Measurements from ENCODE around the gene IL27RA. TPM values are rescaled to one million over a fixed set of nuclear protein-coding genes. Genes with fewer than 3 reads are reported as not detected.
A peak's percentile ranks its signal among the peaks of the same experiment; 100 is the strongest.

The IL27RA gene
- total RNA-seq (10 to 100 TPM; 71.4 to 73.6 TPM), polyA plus RNA-seq (83.4 TPM)

- DNase-seq = peak; percentile 70 to 92 (median 83)
- H3K4me1 Mint-ChIP-seq = peaks cover 23 to 43% (median 37%) of the 10 kb centered on the region in 3 donors
- no peaks in the 10 kb centered on the region for H3K9me3 ChIP-seq (ENCODE audit: low read length)
- H3K9me3 Mint-ChIP-seq = no peaks in the 10 kb centered on the region
- H3K27ac Mint-ChIP-seq = peak within 1 kb of the TSS; percentile 86 to 99 (median 98)
- H3K27me3 ChIP-seq (ENCODE audit: insufficient read depth, low read length, poor library complexity, severe bottlenecking) = no peaks in the 10 kb centered on the region
- H3K27ac ChIP-seq (ENCODE audit: low read depth, low read length) = peak within 1 kb of the TSS; percentile 97
- peaks cover 3 to 20% (median 5%) of the 10 kb centered on the region in 3 donors for H3K36me3 Mint-ChIP-seq
- peak within 1 kb of the TSS; percentile 86 to 99 (median 94) for H3K4me3 Mint-ChIP-seq
- ChIA-PET POLR2A (interaction anchor here (0.5 to 3.6 kb wide), 23 partner anchors 10 to 185 kb away, joined by 3 to 47 read pairs (median 4); partner anchors contain the start of genes DCAF15 and RFX1), CTCF (interaction anchor here (0.9 to 2.5 kb wide), 19 partner anchors 8 to 151 kb away, joined by 3 to 19 read pairs (median 4); partner anchors contain the start of genes BRME1, CC2D1A and RFX1)
- H3K4me3 ChIP-seq (ENCODE audit: low read length) = peak within 1 kb of the TSS; percentile 69
- H3K27me3 Mint-ChIP-seq = no peaks in the 10 kb centered on the region
- H3K36me3 ChIP-seq (ENCODE audit: insufficient read depth, low read length) = no peaks in the 10 kb centered on the region
- peaks cover 24% of the 10 kb centered on the region for H3K4me1 ChIP-seq (ENCODE audit: insufficient read depth, low read length)
These were observed at the start of gene IL27RA for GRCh38 chr19:14031719-14032480. TSS of gene IL27RA (plus strand) at chr19:14031762. CDS start at chr19:14031873, 111 bp downstream.

DNA sequence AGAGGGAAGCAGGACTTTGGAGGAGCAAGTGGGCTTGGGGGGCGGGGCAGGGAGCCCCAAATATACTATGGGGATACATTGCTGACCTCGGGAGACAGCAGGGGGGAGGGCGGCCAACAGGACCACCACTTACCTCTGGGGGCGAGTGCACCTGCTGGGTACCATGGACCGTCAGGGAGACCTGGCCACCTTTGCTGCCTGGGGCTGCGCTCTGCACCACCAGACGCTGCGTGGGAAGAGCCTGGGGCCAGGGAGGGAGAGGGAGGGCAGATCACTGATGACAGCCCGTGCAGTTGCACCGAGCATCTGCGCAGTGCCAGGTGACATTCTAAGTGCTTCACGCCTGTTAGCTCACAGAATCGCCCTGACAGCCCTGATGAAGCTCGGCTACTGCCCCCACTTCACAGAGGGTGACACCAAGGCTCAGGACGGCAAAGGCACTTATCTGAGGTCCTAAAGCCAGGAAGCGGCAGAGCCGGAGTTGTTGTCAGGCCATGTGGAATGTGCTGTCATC, 49.5 kb upstream of the IL27RA start:
- H3K36me3 Mint-ChIP-seq = peaks cover 0 to 4% (median 0%) of the 10 kb centered on the region in 3 donors
- peaks cover 24 to 64% (median 27%) of the 10 kb centered on the region in 3 donors for H3K4me1 Mint-ChIP-seq
- H3K27me3 Mint-ChIP-seq = no peaks in the 10 kb centered on the region
- Histone ChIP-seq H3K27ac (ENCODE audit: low read depth, low read length) (no peak overlapping the region), H3K4me3 (ENCODE audit: low read length) (no peak overlapping the region), H3K4me1 (ENCODE audit: insufficient read depth, low read length) (peaks cover 60% of the 10 kb centered on the region), H3K27me3 (ENCODE audit: insufficient read depth, low read length, poor library complexity, severe bottlenecking) (no peaks in the 10 kb centered on the region), H3K36me3 (ENCODE audit: insufficient read depth, low read length) (no peaks in the 10 kb centered on the region), H3K9me3 (ENCODE audit: low read length) (no peaks in the 10 kb centered on the region)
- CTCF ChIA-PET = interaction anchor here (1.0 to 1.7 kb wide), 3 partner anchors 26 to 66 kb away, joined by 3 to 4 read pairs (median 4); partner anchors contain the start of gene IL27RA
- H3K9me3 Mint-ChIP-seq = no peaks in the 10 kb centered on the region
- H3K4me3 Mint-ChIP-seq = no peak overlapping the region
- DNase-seq = no peak
- peak overlapping the region in 4 of 8 donors; percentile 23 to 95 (median 44) for H3K27ac Mint-ChIP-seq
- POLR2A ChIA-PET = no interaction called here

DNA sequence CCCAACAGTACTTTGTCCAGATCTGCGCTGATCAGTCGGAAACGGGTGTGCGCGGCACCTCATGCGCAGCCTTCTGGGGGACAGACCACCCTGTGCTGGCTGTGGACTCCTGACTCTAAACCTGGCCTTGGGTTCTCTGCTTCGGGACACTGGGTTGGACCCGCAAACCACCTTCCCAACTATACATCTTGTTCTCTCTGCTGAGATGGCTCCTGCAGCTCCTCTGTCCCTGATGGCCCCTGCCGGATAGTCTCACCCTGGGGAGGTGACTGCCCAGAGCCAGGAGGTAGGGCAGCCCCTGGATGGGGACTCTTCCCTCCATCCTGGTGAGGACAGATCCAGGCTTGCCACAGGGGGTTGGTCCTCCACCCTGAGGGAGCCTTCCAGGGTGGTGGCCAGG, 48.8 kb upstream of the IL27RA start:
- Mint-ChIP-seq H3K4me3 (peak overlapping the region in 2 of 7 donors; percentile 16 to 57), H3K4me1 (peaks cover 31 to 71% (median 34%) of the 10 kb centered on the region in 3 donors), H3K9me3 (no peaks in the 10 kb centered on the region), H3K27me3 (no peaks in the 10 kb centered on the region), H3K36me3 (peaks cover 0 to 4% (median 0%) of the 10 kb centered on the region in 3 donors), H3K27ac (peak overlapping the region in 7 of 8 donors; percentile 15 to 95 (median 61))
- Histone ChIP-seq H3K4me3 (ENCODE audit: low read length) (no peak overlapping the region), H3K27ac (ENCODE audit: low read depth, low read length) (no peak overlapping the region), H3K9me3 (ENCODE audit: low read length) (no peaks in the 10 kb centered on the region), H3K36me3 (ENCODE audit: insufficient read depth, low read length) (no peaks in the 10 kb centered on the region), H3K27me3 (ENCODE audit: insufficient read depth, low read length, poor library complexity, severe bottlenecking) (no peaks in the 10 kb centered on the region), H3K4me1 (ENCODE audit: insufficient read depth, low read length) (peaks cover 67% of the 10 kb centered on the region)
- ChIA-PET POLR2A (no interaction called here), CTCF (interaction anchor here (1.0 kb wide), 1 partner anchor 26 kb away, joined by 3 read pairs; no protein-coding TSS in a partner anchor)
- no peak for DNase-seq

- peak overlapping the region; percentile 50 to 95 (median 77) for H3K27ac Mint-ChIP-seq
- POLR2A ChIA-PET = no interaction called here
These were observed 48.2 kb upstream of the IL27RA start for GRCh38 chr19:13983213-13983889.

GRCh38 chr19:13984186-13984585, 47.4 kb upstream of the IL27RA start:
- no peak for DNase-seq
- no peaks in the 10 kb centered on the region for H3K9me3 Mint-ChIP-seq
- H3K4me3 Mint-ChIP-seq = no peak overlapping the region
- peak overlapping the region in 6 of 8 donors; percentile 43 to 100 (median 98) for H3K27ac Mint-ChIP-seq
- H3K4me1 Mint-ChIP-seq = peaks cover 40 to 85% (median 42%) of the 10 kb centered on the region in 3 donors
- Histone ChIP-seq H3K4me3 (ENCODE audit: low read length) (no peak overlapping the region), H3K27me3 (ENCODE audit: insufficient read depth, low read length, poor library complexity, severe bottlenecking) (no peaks in the 10 kb centered on the region), H3K36me3 (ENCODE audit: insufficient read depth, low read length) (no peaks in the 10 kb centered on the region), H3K9me3 (ENCODE audit: low read length) (no peaks in the 10 kb centered on the region), H3K27ac (ENCODE audit: low read depth, low read length) (no peak overlapping the region), H3K4me1 (ENCODE audit: insufficient read depth, low read length) (peaks cover 78% of the 10 kb centered on the region)
- ChIA-PET CTCF (no interaction called here), POLR2A (no interaction called here)
- no peaks in the 10 kb centered on the region for H3K27me3 Mint-ChIP-seq
- H3K36me3 Mint-ChIP-seq = peaks cover 4 to 10% (median 5%) of the 10 kb centered on the region in 3 donors

More at GRCh38 chr19:13983213-13983889, 48.2 kb upstream of the IL27RA start:
- Mint-ChIP-seq H3K4me3 (peak overlapping the region in 3 of 7 donors; percentile 5 to 57 (median 16)), H3K36me3 (peaks cover 0 to 4% (median 0%) of the 10 kb centered on the region in 3 donors), H3K4me1 (peaks cover 35 to 77% (median 36%) of the 10 kb centered on the region in 3 donors), H3K27me3 (no peaks in the 10 kb centered on the region), H3K9me3 (no peaks in the 10 kb centered on the region)
- H3K27me3 ChIP-seq (ENCODE audit: insufficient read depth, low read length, poor library complexity, severe bottlenecking) = no peaks in the 10 kb centered on the region
- CTCF ChIA-PET = no interaction called here
- H3K27ac ChIP-seq (ENCODE audit: low read depth, low read length) = no peak overlapping the region
- no peaks in the 10 kb centered on the region for H3K36me3 ChIP-seq (ENCODE audit: insufficient read depth, low read length)
- DNase-seq = peak in 1 of 5 donors; percentile 63
- H3K4me3 ChIP-seq (ENCODE audit: low read length) = no peak overlapping the region
- peaks cover 73% of the 10 kb centered on the region for H3K4me1 ChIP-seq (ENCODE audit: insufficient read depth, low read length)
- no peaks in the 10 kb centered on the region for H3K9me3 ChIP-seq (ENCODE audit: low read length)

DNA sequence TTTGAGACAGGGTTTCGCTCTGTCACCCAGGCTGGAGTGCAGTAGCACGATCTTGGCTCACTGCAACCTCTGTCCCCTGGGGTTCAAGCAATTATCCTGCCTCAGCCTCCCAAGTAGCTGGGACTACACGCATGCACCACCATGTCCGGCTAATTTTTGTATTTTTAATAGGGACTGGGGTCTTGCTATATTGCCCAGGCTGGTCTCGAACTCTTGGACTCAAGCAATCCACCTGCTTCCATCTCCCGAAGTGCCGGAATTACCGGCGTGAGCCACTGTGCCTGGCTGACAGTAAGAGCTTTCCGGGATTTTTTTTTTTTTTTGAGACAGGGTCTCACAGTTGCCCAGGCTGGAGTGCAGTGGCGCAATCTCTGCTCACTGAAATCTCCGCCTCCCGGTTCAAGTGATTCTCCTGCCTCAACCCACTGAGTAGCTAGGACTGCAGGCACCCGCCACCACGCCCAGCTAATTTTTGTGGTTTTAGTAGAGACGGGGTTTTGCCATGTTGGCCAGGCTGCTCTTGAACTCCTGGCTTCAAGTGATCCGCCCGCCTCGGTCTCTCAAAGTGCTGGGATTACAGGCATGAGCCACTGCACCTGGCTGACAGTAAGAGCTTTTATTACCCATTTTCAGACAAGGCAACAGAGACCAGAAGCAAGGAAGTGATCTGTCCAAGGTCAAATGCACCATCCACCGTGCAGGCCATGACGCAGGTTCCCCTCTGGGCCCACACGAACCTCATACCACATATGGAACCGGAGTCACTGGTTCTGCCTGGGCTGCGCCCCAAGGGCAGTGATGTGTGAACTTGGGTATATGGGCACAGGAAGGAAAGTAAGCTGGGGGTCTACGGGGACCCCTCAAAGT, 46.5 kb upstream of the IL27RA start:
- Histone ChIP-seq H3K4me1 (ENCODE audit: insufficient read depth, low read length) (peaks cover 82% of the 10 kb centered on the region), H3K9me3 (ENCODE audit: low read length) (no peaks in the 10 kb centered on the region), H3K4me3 (ENCODE audit: low read length) (peak overlapping the region; percentile 59), H3K27ac (ENCODE audit: low read depth, low read length) (peak overlapping the region; percentile 93), H3K36me3 (ENCODE audit: insufficient read depth, low read length) (no peaks in the 10 kb centered on the region), H3K27me3 (ENCODE audit: insufficient read depth, low read length, poor library complexity, severe bottlenecking) (no peaks in the 10 kb centered on the region)
- Mint-ChIP-seq H3K36me3 (peaks cover 9 to 20% (median 11%) of the 10 kb centered on the region in 3 donors), H3K4me1 (peaks cover 46 to 87% (median 51%) of the 10 kb centered on the region in 3 donors), H3K27me3 (peaks cover 0 to 2% of the 10 kb centered on the region in 2 donors), H3K9me3 (no peaks in the 10 kb centered on the region), H3K4me3 (peak overlapping the region; percentile 32 to 79 (median 62)), H3K27ac (peak overlapping the region; percentile 95 to 100 (median 98))
- POLR2A ChIA-PET = interaction anchor here (0.6 to 1.1 kb wide), 4 partner anchors 18 to 106 kb away, joined by 3 to 13 read pairs (median 4); partner anchors contain the start of gene IL27RA
- CTCF ChIA-PET = interaction anchor here (1.0 to 1.3 kb wide), 4 partner anchors 14 to 63 kb away, joined by 3 to 6 read pairs (median 4); partner anchors contain the start of gene IL27RA
- no peak for DNase-seq

Data from CD8-positive, alpha-beta memory T cell (primary cell).